Measurements from ENCODE around the gene SSPN. TPM values are rescaled to one million over a fixed set of nuclear protein-coding genes. Genes with fewer than 3 reads are reported as not detected.

Gene SSPN
- total RNA-seq, 1 experiment from 2014 or later: 0.17 TPM

DNA sequence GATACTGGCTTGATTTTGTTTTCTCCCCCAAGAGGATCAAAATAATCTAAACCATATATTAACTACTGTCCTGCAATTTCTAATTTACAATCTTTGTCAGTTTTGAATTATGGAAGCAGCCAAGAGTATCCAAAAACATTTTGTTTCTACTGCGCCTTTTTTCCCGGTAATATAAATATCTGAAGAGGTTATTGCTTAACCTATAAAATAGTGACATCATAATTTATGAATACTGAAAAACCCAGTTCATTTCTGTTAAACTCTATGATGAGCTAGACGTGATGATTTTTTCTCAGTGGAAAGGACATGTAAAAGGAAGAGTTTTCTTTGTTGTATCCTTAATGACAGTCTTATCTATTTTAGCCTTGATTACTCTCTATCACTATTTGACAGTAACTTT is 3.2 kb upstream of the SSPN start:
- Histone ChIP-seq H3K36me3 (ENCODE audit: control insufficient read depth in 1 of 2, insufficient read depth in 2 of 2, low read length in 2 of 2) (no peaks in the 10 kb centered on the region), H3K27me3 (ENCODE audit: insufficient read depth, low read length) (no peaks in the 10 kb centered on the region), H3K9ac (ENCODE audit: low read length) (no peak overlapping the region), H3K9me3 (ENCODE audit: control insufficient read depth in 1 of 2, insufficient read depth in 1 of 2, low read depth in 1 of 2, low read length in 2 of 2) (no peaks in the 10 kb centered on the region), H3K27ac (ENCODE audit: low read depth, low read length) (no peak overlapping the region), H2AFZ (ENCODE audit: low read depth, low read length, poor library complexity, severe bottlenecking) (no peak overlapping the region), H4K20me1 (ENCODE audit: insufficient read depth) (no peaks in the 10 kb centered on the region), H3K4me1 (ENCODE audit: control insufficient read depth in 1 of 2, insufficient read depth in 2 of 2, low read length in 2 of 2) (peaks cover 0 to 6% of the 10 kb centered on the region in 2 experiments; a peak in 1 of 4 replicates), H3K4me3 (replicated peaks in 1 of 2; ENCODE audit: low read depth in 1 of 2, low read length in 2 of 2) (no peak overlapping the region), H3K9me2 (ENCODE audit: insufficient read depth) (no peaks in the 10 kb centered on the region), H3K79me2 (ENCODE audit: insufficient read depth, low read length) (no peaks in the 10 kb centered on the region), H3K4me2 (ENCODE audit: low read length) (no peak overlapping the region)
- no peak for ATAC-seq
- no TSS peak for BruUV-seq (replicated peaks)
- POLR2A ChIA-PET: no interaction called here
- CTCF ChIA-PET: no interaction called here
- RAD21 ChIA-PET (ENCODE audit: low non-redundant PET in 1 of 2, low total read pairs in 2 of 2, uncharacterized antibody in 2 of 2, unreplicated experiment in 2 of 2): no interaction called here
- intact Hi-C loops (cut with micrococcal nuclease): no loop called here
- no peak for DNase-seq (ENCODE audit: low read depth, low spot score)
- TF ChIP-seq CBX3 (IDR thresholded peaks at IDR 0.05; ENCODE audit: low read depth) (no peak), POLR2AphosphoS5 (IDR thresholded peaks at IDR 0.05; ENCODE audit: low read depth, low read length) (no peak), SRF (IDR thresholded peaks at IDR 0.05; ENCODE audit: low read depth) (no peak), POLR2A (IDR thresholded peaks at IDR 0.05; ENCODE audit: borderline replicate concordance, extremely low read depth, insufficient read depth, insufficient read length) (no peak), EZH2phosphoT487 (IDR thresholded peaks at IDR 0.05; ENCODE audit: borderline replicate concordance) (no peak), JUND (IDR thresholded peaks at IDR 0.05) (no peak), ATF3 (IDR thresholded peaks at IDR 0.05) (no peak), ZNF274 (IDR thresholded peaks at IDR 0.05; ENCODE audit: low read depth, low read length) (no peak), EZH2 (IDR thresholded peaks at IDR 0.05) (no peak), FOSL1 (IDR thresholded peaks at IDR 0.05; ENCODE audit: low read depth) (no peak), CTCF (IDR thresholded peaks at IDR 0.05 in 2 of 3, conservative IDR thresholded peaks at IDR 0.05 in 1 of 3; ENCODE audit: borderline replicate concordance in 1 of 3, insufficient read depth in 1 of 3, low read depth in 2 of 3, low read length in 2 of 3) (no peak), YY1 (IDR thresholded peaks at IDR 0.05; ENCODE audit: extremely low read depth, insufficient replicate concordance, low read depth, low read length) (no peak), TCF7L2 (IDR thresholded peaks at IDR 0.05; ENCODE audit: borderline replicate concordance, extremely low read depth, insufficient read depth, insufficient read length) (no peak), CEBPB (IDR thresholded peaks at IDR 0.05; ENCODE audit: low read depth) (no peak), ELF1 (IDR thresholded peaks at IDR 0.05; ENCODE audit: borderline replicate concordance, low read depth) (no peak), MAX (IDR thresholded peaks at IDR 0.05) (no peak)
- TF ChIP-seq, protein P1, sequence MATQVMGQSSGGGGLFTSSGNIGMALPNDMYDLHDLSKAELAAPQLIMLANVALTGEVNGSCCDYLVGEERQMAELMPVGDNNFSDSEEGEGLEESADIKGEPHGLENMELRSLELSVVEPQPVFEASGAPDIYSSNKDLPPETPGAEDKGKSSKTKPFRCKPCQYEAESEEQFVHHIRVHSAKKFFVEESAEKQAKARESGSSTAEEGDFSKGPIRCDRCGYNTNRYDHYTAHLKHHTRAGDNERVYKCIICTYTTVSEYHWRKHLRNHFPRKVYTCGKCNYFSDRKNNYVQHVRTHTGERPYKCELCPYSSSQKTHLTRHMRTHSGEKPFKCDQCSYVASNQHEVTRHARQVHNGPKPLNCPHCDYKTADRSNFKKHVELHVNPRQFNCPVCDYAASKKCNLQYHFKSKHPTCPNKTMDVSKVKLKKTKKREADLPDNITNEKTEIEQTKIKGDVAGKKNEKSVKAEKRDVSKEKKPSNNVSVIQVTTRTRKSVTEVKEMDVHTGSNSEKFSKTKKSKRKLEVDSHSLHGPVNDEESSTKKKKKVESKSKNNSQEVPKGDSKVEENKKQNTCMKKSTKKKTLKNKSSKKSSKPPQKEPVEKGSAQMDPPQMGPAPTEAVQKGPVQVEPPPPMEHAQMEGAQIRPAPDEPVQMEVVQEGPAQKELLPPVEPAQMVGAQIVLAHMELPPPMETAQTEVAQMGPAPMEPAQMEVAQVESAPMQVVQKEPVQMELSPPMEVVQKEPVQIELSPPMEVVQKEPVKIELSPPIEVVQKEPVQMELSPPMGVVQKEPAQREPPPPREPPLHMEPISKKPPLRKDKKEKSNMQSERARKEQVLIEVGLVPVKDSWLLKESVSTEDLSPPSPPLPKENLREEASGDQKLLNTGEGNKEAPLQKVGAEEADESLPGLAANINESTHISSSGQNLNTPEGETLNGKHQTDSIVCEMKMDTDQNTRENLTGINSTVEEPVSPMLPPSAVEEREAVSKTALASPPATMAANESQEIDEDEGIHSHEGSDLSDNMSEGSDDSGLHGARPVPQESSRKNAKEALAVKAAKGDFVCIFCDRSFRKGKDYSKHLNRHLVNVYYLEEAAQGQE (IDR thresholded peaks at IDR 0.05; ENCODE audit: low read depth): no peak
- TF ChIP-seq, protein P2, sequence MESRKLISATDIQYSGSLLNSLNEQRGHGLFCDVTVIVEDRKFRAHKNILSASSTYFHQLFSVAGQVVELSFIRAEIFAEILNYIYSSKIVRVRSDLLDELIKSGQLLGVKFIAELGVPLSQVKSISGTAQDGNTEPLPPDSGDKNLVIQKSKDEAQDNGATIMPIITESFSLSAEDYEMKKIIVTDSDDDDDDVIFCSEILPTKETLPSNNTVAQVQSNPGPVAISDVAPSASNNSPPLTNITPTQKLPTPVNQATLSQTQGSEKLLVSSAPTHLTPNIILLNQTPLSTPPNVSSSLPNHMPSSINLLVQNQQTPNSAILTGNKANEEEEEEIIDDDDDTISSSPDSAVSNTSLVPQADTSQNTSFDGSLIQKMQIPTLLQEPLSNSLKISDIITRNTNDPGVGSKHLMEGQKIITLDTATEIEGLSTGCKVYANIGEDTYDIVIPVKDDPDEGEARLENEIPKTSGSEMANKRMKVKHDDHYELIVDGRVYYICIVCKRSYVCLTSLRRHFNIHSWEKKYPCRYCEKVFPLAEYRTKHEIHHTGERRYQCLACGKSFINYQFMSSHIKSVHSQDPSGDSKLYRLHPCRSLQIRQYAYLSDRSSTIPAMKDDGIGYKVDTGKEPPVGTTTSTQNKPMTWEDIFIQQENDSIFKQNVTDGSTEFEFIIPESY (IDR thresholded peaks at IDR 0.05; ENCODE audit: extremely low read depth, insufficient replicate concordance, low read length): no peak

Measured in HCT116 (cell line).